Measurements from ENCODE around the gene ATF6B.

The ATF6B gene

GRCh38 chr6:32132110-32132509 lies 4.1 kb upstream of the ATF6B start:
- Histone ChIP-seq H3K4me3 (ENCODE audit: low read depth in 1 of 2, low read length in 1 of 2) (no peak overlapping the region), H3K9me3 (no peaks in the 10 kb centered on the region), H3K27ac (no peak overlapping the region), H3K36me3 (no peaks in the 10 kb centered on the region), H3K27me3 (peaks cover 48% of the 10 kb centered on the region), H3K4me1 (ENCODE audit: control insufficient read depth in 1 of 2, insufficient read depth in 1 of 2, low read depth in 1 of 2, low read length in 1 of 2) (peaks cover 23 to 32% of the 10 kb centered on the region in 2 experiments)
- TF ChIP-seq CTCF (IDR thresholded peaks at IDR 0.05), result no peak

GRCh38 chr6:32131439-32131948 lies 3.4 kb upstream of the ATF6B start:
- H3K27me3 ChIP-seq, result peaks cover 48% of the 10 kb centered on the region
- H3K27ac ChIP-seq, result no peak overlapping the region
- no peak for TF ChIP-seq CTCF (IDR thresholded peaks at IDR 0.05)
- peaks cover 4% of the 10 kb centered on the region for H3K36me3 ChIP-seq
- H3K9me3 ChIP-seq, result no peaks in the 10 kb centered on the region
- peaks cover 27 to 35% of the 10 kb centered on the region in 2 experiments for H3K4me1 ChIP-seq (ENCODE audit: control insufficient read depth in 1 of 2, insufficient read depth in 1 of 2, low read depth in 1 of 2, low read length in 1 of 2)
- no peak overlapping the region for H3K4me3 ChIP-seq (ENCODE audit: low read depth in 1 of 2, low read length in 1 of 2)

GRCh38 chr6:32129297-32130088 lies 1.4 kb upstream of the ATF6B start:
- peaks cover 27 to 35% of the 10 kb centered on the region in 2 experiments for H3K4me1 ChIP-seq (ENCODE audit: control insufficient read depth in 1 of 2, insufficient read depth in 1 of 2, low read depth in 1 of 2, low read length in 1 of 2)
- H3K4me3 ChIP-seq (ENCODE audit: low read depth in 1 of 2, low read length in 1 of 2), result peak overlapping the region; percentile 58 to 70
- H3K27me3 ChIP-seq, result peaks cover 28% of the 10 kb centered on the region
- no peak for TF ChIP-seq CTCF (IDR thresholded peaks at IDR 0.05)
- H3K27ac ChIP-seq, result peak overlapping the region; percentile 88
- H3K9me3 ChIP-seq, result no peaks in the 10 kb centered on the region
- peaks cover 24% of the 10 kb centered on the region for H3K36me3 ChIP-seq

GRCh38 chr6:32128751-32129296 lies 778 bp upstream of the ATF6B start:
- no peaks in the 10 kb centered on the region for H3K9me3 ChIP-seq
- peaks cover 31% of the 10 kb centered on the region for H3K36me3 ChIP-seq
- H3K27ac ChIP-seq, result peak overlapping the region; percentile 88
- no peak for TF ChIP-seq CTCF (IDR thresholded peaks at IDR 0.05)
- H3K4me1 ChIP-seq (ENCODE audit: control insufficient read depth in 1 of 2, insufficient read depth in 1 of 2, low read depth in 1 of 2, low read length in 1 of 2), result peaks cover 27 to 35% of the 10 kb centered on the region in 2 experiments
- H3K27me3 ChIP-seq, result peaks cover 22% of the 10 kb centered on the region
- H3K4me3 ChIP-seq (ENCODE audit: low read depth in 1 of 2, low read length in 1 of 2), result peak overlapping the region; percentile 90 to 92

GRCh38 chr6:32127409-32127716 lies 683 bp downstream of the ATF6B start:
- peak overlapping the region; percentile 88 for H3K27ac ChIP-seq
- no peaks in the 10 kb centered on the region for H3K9me3 ChIP-seq
- peaks cover 38% of the 10 kb centered on the region for H3K36me3 ChIP-seq
- H3K4me3 ChIP-seq (ENCODE audit: low read depth in 1 of 2, low read length in 1 of 2), result peak overlapping the region; percentile 90 to 92
- peaks cover 27 to 35% of the 10 kb centered on the region in 2 experiments for H3K4me1 ChIP-seq (ENCODE audit: control insufficient read depth in 1 of 2, insufficient read depth in 1 of 2, low read depth in 1 of 2, low read length in 1 of 2)
- TF ChIP-seq CTCF (IDR thresholded peaks at IDR 0.05), result no peak
- peaks cover 7% of the 10 kb centered on the region for H3K27me3 ChIP-seq
